HFF-Myc (cell line): ENCODE measurements around the gene RCL1.

Experiments used
- DNase-seq: peaks from one replicate; pipeline ENCODE4 v3.0.0-alpha.2; 2011; ENCODE audit warnings: low read depth; ENCODE audit errors: extremely low read depth
- H3K4me3 ChIP-seq: replicated peaks from 2 replicates; pipeline ENCODE4 v1.5.1; 2011; ENCODE audit warnings: low read depth, mild to moderate bottlenecking, control low read depth, low read length
- TF ChIP-seq, protein P1 (sequence below): IDR thresholded peaks from 2 replicates; pipeline ENCODE4 v1.5.1; 2012; ENCODE audit warnings: mild to moderate bottlenecking, low read depth, low read length, control low read depth; ENCODE audit errors: missing control alignments

RCL1 gene

DNA sequence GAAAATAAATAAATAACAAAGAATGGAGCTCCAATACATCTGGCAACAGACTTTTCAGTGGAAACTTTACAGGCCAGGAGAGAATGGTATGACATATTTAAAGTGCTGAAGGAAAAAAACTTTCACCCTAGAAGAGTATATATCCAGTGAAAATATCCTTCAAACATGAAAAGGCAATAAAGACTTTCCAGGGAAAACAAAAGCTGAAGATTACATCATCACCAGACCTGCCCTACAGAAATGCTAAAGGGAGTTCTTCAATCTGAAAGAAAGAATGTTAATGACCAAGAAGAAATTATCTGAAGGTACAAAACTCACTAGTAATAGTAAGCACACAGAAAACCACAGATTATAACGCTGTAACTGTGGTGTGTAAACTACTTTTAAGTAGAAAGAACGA, 8.3 kb upstream of the RCL1 start:
- TF ChIP-seq, protein P1, sequence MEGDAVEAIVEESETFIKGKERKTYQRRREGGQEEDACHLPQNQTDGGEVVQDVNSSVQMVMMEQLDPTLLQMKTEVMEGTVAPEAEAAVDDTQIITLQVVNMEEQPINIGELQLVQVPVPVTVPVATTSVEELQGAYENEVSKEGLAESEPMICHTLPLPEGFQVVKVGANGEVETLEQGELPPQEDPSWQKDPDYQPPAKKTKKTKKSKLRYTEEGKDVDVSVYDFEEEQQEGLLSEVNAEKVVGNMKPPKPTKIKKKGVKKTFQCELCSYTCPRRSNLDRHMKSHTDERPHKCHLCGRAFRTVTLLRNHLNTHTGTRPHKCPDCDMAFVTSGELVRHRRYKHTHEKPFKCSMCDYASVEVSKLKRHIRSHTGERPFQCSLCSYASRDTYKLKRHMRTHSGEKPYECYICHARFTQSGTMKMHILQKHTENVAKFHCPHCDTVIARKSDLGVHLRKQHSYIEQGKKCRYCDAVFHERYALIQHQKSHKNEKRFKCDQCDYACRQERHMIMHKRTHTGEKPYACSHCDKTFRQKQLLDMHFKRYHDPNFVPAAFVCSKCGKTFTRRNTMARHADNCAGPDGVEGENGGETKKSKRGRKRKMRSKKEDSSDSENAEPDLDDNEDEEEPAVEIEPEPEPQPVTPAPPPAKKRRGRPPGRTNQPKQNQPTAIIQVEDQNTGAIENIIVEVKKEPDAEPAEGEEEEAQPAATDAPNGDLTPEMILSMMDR = no peak
- no peak overlapping the region for H3K4me3 ChIP-seq
- no peak for DNase-seq

GRCh38 chr9:4786599-4786998, 6.1 kb upstream of the RCL1 start:
- TF ChIP-seq, protein P1 = no peak
- no peak overlapping the region for H3K4me3 ChIP-seq
- no peak for DNase-seq

GRCh38 chr9:4787876-4788275, 4.9 kb upstream of the RCL1 start:
- TF ChIP-seq, protein P1 = no peak
- no peak overlapping the region for H3K4me3 ChIP-seq
- DNase-seq = no peak

DNA sequence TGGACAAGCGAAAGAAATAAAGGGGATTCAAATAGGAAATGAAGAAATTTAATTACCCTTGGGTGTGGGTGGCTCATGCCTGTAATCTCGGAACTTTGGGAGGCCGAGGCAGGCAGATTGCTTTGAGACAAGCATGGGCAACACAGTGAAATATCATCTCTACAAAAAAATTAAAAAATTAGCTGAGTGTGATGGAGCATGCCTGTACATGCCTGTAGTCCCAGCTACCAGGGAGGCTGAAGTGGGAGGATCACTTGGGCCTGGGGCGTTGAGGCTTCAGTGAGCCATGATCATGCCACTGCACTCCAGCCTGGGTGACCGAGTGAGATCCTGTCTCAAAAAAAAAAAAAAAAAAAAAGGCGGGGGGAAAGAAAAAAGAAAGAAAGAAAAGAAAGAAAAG, 4.0 kb upstream of the RCL1 start:
- TF ChIP-seq, protein P1 = no peak
- H3K4me3 ChIP-seq = no peak overlapping the region
- no peak for DNase-seq

GRCh38 chr9:4792054-4792571, 631 bp upstream of the RCL1 start:
- TF ChIP-seq, protein P1 = no peak
- DNase-seq = no peak
- H3K4me3 ChIP-seq = peak overlapping the region; percentile 94

DNA sequence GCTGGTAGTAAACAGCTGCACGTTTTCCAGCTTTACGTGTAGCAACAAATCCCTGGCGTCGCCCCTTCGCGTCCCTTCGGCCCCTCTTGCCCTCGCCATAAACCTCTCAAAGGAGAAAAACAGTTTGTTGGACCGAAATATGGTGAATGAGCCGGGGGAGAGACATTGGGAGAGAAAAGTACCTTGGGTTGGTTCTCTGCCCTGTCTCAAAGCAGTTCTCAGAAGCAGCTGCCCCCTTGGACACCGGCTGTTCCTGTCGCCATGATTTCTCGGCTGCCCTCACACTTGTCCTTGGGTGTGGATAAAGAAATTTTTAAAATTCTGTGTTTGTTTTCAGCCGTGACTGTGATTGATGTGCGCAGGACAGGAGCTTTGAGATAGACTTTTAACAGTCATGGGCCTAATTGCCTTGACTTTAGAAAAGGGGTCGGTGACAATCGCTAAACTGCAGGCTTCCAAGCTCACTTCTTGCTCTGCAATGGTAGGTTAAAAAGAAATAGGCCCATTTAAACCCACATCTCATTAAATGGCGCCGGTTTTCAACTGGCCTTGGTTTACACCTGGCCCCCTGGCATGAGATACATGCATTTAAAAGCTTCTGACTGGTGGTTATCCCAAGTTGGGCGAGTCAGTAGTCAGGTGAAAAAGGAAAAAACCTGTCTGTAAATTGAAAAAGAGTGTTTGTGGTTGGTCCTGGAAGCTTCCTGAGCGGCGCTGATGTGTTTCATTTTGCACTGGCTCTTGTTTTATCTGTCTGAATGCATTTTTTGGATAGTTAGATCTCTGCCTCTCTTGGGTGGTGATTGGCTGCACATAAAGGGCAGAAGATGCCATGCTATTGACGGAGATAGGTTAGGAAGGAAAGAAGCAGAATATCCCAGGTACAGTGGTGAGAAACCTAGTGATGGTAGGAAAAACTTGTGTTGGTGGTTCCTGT, 983 bp downstream of the RCL1 start:
- TF ChIP-seq, protein P1 = no peak
- H3K4me3 ChIP-seq = peak overlapping the region; percentile 94
- DNase-seq = no peak
